Dermis blood vessel endothelial cell (primary cell): Measurements from ENCODE around the gene THOP1. TPM values are rescaled to one million over a fixed set of nuclear protein-coding genes. Genes with fewer than 3 reads are reported as not detected.
A peak's percentile ranks its signal among the peaks of the same experiment; 100 is the strongest.

Experiments
- DNase-seq: peaks from one replicate; pipeline ENCODE4 v3.0.0; 2010
- total RNA-seq: library from RNA; depleted of rRNA; stranded (reverse); fragments of >200 nt; gene quantifications from 2 replicates; pipeline ENCODE4 v1.2.3, GENCODE V29; 2014

Gene THOP1
- total RNA-seq, 1 donor from 2014 or later, result 51.7 TPM

- DNase-seq, result peak; percentile 14
Measured at GRCh38 chr19:2817237-2817829, 32.0 kb downstream of the THOP1 start.

- peak; percentile 97 for DNase-seq
Measured at GRCh38 chr19:2819540-2820111, 34.3 kb downstream of the THOP1 start, which contains the start of gene ZNF554. TSS of gene ZNF554 (plus strand) at chr19:2819868. CDS start at chr19:2820072, 204 bp downstream.

- peak; percentile 10 for DNase-seq
Measured at GRCh38 chr19:2820112-2820702, 34.9 kb downstream of the THOP1 start.

GRCh38 chr19:2822846-2823245 is 37.5 kb downstream of the THOP1 start:
- DNase-seq, result no peak

GRCh38 chr19:2823646-2824045 is 38.3 kb downstream of the THOP1 start:
- no peak for DNase-seq

- DNase-seq, result no peak
Measured at GRCh38 chr19:2824129-2824528, 38.8 kb downstream of the THOP1 start.

GRCh38 chr19:2827022-2827421 is 41.7 kb downstream of the THOP1 start:
- DNase-seq, result no peak

GRCh38 chr19:2827840-2828489 is 42.7 kb downstream of the THOP1 start:
- DNase-seq, result no peak

GRCh38 chr19:2834294-2834871 is 49.1 kb downstream of the THOP1 start:
- no peak for DNase-seq

- no peak for DNase-seq
Measured at GRCh38 chr19:2837430-2837829, 52.1 kb downstream of the THOP1 start.

- DNase-seq, result peak; percentile 100
Measured at GRCh38 chr19:2840794-2841791, 55.8 kb downstream of the THOP1 start, which contains the start of gene ZNF555. TSS of gene ZNF555 (plus strand) at chr19:2841475. CDS start at chr19:2841573, 98 bp downstream.

- DNase-seq, result no peak
Measured at GRCh38 chr19:2841855-2842574, 56.7 kb downstream of the THOP1 start.

GRCh38 chr19:2845107-2845506 is 59.8 kb downstream of the THOP1 start:
- no peak for DNase-seq

GRCh38 chr19:2846180-2846894 is 61.0 kb downstream of the THOP1 start:
- DNase-seq, result no peak

- DNase-seq, result no peak
Measured at GRCh38 chr19:2847507-2847906, 62.2 kb downstream of the THOP1 start.

GRCh38 chr19:2848616-2849015 is 63.3 kb downstream of the THOP1 start:
- no peak for DNase-seq

- DNase-seq, result no peak
Measured at GRCh38 chr19:2850256-2850925, 65.1 kb downstream of the THOP1 start.

GRCh38 chr19:2852598-2852997 is 67.3 kb downstream of the THOP1 start:
- no peak for DNase-seq

- DNase-seq, result no peak
Measured at GRCh38 chr19:2853015-2853606, 67.8 kb downstream of the THOP1 start.

- no peak for DNase-seq
Measured at GRCh38 chr19:2854849-2855248, 69.5 kb downstream of the THOP1 start.
